NK-92 treated with Interleukin-12 subunit alpha and Interleukin-12 subunit beta, amount 100 ng/mL, for 24 hours (cell line): ENCODE results near the gene WDR45.
"Not testable (repeated sequence)": the region's sequence is repeated elsewhere in the genome, so short reads cannot be mapped to it uniquely, and the experiment has no call there.

Experiments
- DNase-seq: peaks from one replicate; lab custom pipeline; 2025; lab: John Stamatoyannopoulos, UW

Gene WDR45

GRCh38 chrX:49079489-49080428, at the start of gene WDR45:
WDR45 (minus strand) TSS chrX:49079887; CDS start chrX:49078095, 1,792 bp downstream.
- DNase-seq, result peak; percentile 64

- DNase-seq, result no peak
Measured at GRCh38 chrX:49129427-49129826, 49.7 kb upstream of the WDR45 start.

GRCh38 chrX:49127742-49128258, 48.1 kb upstream of the WDR45 start:
- DNase-seq, result not testable (repeated sequence)

GRCh38 chrX:49122499-49122898, 42.8 kb upstream of the WDR45 start:
- no peak for DNase-seq

- no peak for DNase-seq
Measured at GRCh38 chrX:49120091-49120490, 40.4 kb upstream of the WDR45 start.

GRCh38 chrX:49117581-49117980, 37.9 kb upstream of the WDR45 start:
- DNase-seq, result no peak

- no peak for DNase-seq
Measured at GRCh38 chrX:49116716-49117115, 37.0 kb upstream of the WDR45 start.

- DNase-seq, result no peak
Measured at GRCh38 chrX:49116076-49116475, 36.4 kb upstream of the WDR45 start.

- no peak for DNase-seq
Measured at GRCh38 chrX:49111791-49112190, 32.1 kb upstream of the WDR45 start.

- DNase-seq, result no peak
Measured at GRCh38 chrX:49110417-49110816, 30.7 kb upstream of the WDR45 start.

GRCh38 chrX:49108641-49109040, 29.0 kb upstream of the WDR45 start:
- DNase-seq, result no peak

- DNase-seq, result no peak
Measured at GRCh38 chrX:49106930-49107329, 27.2 kb upstream of the WDR45 start.

- DNase-seq, result no peak
Measured at GRCh38 chrX:49106296-49106695, 26.6 kb upstream of the WDR45 start.

GRCh38 chrX:49103637-49104036, 23.9 kb upstream of the WDR45 start:
- DNase-seq, result no peak

GRCh38 chrX:49102190-49102589, 22.5 kb upstream of the WDR45 start:
- no peak for DNase-seq

- peak; percentile 31 for DNase-seq
Measured at GRCh38 chrX:49101629-49101984, 21.9 kb upstream of the WDR45 start.

GRCh38 chrX:49100704-49101628, 21.3 kb upstream of the WDR45 start:
- DNase-seq, result peak; percentile 87

- DNase-seq, result no peak
Measured at GRCh38 chrX:49096419-49096818, 16.7 kb upstream of the WDR45 start.

- DNase-seq, result no peak
Measured at GRCh38 chrX:49089553-49089952, 9.9 kb upstream of the WDR45 start.

- DNase-seq, result no peak
Measured at GRCh38 chrX:49082271-49082871, 2.7 kb upstream of the WDR45 start.

GRCh38 chrX:49077941-49078340, 1.7 kb downstream of the WDR45 start:
- no peak for DNase-seq

GRCh38 chrX:49075347-49075746, 4.3 kb downstream of the WDR45 start:
- no peak for DNase-seq
